ENCODE results near the gene ARL10.
"Not testable (repeated sequence)": the region's sequence is repeated elsewhere in the genome, so short reads cannot be mapped to it uniquely, and the experiment has no call there.

ARL10 gene

DNA sequence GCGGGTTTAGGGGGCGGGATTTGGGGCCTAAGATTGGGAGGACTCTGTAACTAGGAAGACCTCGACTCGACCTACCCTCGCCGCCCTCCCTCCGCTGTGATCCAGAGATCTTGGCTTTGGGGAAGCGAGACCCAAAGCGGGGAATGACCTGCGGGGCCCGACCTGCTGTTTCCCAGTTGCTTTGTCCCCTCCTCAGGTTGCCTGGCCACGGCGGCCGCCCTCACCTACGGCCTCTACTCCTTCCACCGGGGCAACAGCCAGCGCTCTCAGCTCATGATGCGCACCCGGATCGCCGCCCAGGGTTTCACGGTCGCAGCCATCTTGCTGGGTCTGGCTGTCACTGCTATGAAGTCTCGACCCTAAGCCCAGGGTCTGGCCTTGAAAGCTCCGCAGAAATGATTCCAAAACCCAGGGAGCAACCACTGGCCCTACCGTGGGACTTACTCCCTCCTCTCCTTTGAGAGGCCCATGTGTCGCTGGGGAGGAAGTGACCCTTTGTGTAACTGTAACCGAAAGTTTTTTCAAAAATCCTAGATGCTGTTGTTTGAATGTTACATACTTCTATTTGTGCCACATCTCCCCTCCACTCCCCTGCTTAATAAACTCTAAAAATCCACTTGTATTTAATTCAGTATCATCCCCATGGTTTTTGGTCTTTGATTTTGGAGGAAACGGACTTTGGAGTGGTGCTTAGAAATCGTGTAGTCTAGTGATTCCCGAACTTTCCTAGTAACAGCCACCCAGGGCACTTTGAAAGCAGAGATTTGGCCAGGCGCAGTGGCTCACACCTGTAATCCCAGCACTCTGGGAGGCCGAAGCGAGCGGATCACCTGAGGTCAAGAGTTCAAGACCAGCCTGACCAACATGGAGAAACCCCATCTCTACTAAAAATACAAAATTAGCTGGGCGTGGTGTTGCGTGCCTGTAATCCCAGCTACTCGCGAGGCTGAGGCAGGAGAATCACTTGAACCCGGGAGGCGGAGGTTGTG lies 24.1 kb downstream of the ARL10 start:
- DNase-seq: no peak

DNA sequence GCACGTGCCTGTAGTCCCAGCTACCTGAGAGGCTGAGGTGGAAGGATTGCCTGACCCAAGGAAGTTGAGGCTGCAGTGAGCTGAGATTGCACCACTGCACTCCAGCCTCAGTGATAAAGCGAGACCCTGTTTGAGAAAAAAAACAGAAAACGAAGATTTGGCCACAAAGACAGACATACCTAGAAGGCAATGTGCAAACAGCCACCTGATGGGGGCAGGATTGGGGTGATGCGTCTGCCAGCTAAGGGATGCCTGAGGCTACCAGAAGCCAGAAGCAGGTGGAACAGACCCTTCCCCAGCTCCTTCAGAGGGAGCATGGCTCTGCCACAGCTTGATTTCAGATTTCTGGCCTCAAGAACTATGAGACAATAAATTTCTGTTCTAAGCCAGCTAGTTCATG lies 26.2 kb downstream of the ARL10 start:
- no peak for DNase-seq

DNA sequence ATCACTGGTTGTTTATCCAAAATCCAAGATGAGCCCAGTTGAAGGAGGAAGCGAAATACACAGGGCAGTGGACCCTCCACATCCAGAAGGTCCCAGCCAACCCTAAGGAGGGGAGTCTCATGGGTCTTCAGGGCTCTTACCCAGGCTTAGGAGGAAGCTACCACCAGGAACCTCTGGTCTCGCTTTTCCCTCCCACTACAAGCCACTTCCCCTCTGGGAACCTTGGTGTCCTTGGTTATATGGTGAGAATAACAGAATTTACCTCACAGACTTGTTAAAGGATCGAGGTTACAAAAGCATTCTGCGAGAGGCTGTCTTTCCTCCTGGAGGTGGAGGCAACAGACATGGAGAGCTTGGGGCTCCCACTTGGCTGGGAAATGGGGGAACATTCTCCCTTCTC lies 26.7 kb downstream of the ARL10 start:
- DNase-seq: no peak

DNA sequence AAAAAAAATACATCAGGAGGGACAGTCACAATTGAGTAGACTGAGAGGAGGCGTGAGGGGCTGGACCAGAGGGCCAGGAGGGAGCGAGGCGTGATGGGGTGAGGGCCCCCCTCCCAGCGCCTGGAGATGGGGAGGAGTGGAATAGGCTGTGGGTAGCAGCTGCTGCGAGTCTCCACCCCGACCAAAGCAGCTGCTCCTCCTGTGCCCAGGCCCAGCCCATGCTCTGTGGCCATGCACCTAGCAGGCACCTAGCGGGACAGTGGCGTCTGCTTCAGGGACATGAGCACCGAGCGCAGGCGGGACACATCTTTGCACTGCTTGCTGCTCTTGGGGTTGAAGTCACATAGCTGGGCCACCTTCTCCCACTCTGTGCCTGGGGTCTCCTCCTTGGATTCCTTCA lies 27.2 kb downstream of the ARL10 start:
- no peak for DNase-seq

DNA sequence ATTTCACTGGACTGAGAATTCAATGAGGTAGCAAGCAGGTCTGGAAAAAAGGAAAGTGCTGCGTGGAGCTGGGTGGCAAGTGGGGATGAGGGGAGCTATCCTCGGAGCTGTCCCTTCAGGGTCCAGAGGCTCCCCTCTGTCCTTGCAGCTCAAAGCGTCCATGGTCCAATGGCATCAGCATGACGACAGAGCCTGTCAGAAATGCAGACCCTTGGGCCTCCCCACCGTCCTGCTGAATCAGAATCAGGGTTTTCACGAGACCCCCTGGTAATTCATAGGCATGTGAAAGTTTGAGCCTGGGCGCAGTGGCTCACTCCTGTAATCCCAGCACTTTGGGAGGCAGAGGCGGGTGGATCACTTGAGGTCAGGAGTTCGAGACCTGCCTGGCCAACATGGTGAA lies 28.8 kb downstream of the ARL10 start:
- no peak for DNase-seq

DNA sequence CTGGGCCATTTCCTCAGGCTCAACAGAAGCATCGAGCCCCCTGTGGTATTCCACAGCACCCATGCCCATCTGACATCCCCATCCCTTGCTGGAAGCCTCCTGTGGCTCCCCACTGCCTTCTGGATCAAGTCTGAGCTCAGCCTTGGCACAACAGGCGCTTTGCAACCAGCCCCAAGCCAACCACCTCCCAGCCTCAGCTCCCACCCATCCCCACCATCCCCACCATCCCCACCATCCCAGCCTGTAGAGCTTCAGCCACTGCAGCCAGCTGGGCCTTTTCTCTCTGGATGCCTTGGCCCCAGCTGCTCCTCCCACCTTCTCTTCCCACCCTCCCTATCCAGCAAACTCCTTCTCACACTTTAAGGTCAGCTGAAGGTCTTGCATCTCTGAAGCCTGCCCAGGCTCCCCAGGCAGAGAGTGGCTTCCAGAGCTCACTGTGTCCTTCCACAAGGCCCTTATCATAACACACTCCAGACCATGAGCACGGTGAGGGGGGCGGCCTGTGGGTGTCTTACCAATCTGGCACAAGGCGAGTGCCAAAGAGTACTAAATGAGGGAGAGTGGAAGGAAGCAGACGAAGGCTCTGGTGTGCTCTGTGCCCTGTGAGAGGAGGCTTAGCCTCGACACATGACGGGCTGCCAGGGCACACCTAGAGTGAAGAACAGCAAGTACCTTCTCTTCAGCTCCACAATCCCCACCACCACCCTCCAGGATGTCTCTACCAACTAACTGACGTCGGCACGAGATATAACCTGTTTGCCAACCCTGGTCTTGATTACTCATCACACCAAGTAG lies 29.8 kb downstream of the ARL10 start:
- DNase-seq: no peak

DNA sequence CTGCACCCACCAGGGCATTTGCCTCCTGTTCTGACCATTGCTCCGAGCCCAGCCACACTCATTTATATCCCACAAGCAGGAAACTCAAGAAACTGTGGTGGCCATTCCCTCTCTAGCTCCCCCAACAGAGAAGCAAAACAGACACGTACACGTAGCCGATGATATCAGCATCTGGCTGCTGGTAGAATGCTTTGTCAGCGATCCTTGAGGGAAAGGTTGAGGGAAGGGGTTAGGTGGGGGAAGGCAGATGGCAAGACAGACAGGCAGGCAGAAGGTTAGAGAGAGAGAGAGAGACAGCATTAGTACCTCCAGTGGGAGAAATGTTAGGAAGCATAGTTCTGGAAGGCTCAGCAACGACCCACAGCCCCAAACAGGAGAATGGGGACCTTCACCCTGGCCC lies 31.0 kb downstream of the ARL10 start:
- no peak for DNase-seq

DNA sequence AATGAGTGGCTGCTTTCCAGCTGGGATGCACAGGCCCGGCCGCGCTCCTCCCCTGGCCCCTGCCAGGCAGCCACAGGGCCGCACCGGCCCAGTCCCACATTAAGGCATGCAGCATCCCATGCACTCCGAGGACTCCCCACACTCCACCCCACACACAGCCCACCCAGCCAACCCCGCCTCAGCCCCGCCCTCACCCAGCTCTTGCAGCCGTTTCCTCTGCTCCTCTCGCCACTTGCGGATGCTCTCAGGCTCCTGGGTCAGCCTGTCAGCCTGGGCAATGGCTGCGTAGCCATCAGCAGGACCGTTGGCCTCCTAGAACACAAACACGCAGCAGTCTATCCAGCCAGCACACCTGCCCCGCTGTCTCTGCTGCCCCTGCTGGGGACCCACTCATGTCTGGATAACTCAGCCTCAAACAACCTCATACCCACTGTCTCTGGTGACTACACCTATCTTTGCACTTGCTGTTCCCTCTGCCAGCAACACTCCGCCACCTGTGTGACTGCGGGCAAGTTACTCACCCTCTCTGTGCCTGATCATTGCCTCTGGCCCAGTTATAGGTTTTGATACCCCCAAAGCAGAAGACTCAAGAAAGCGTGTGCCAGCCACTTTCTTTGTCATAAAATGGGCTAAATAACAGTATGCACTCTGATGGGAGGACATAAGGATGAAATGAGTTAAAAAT lies 32.6 kb downstream of the ARL10 start:
- DNase-seq: no peak

DNA sequence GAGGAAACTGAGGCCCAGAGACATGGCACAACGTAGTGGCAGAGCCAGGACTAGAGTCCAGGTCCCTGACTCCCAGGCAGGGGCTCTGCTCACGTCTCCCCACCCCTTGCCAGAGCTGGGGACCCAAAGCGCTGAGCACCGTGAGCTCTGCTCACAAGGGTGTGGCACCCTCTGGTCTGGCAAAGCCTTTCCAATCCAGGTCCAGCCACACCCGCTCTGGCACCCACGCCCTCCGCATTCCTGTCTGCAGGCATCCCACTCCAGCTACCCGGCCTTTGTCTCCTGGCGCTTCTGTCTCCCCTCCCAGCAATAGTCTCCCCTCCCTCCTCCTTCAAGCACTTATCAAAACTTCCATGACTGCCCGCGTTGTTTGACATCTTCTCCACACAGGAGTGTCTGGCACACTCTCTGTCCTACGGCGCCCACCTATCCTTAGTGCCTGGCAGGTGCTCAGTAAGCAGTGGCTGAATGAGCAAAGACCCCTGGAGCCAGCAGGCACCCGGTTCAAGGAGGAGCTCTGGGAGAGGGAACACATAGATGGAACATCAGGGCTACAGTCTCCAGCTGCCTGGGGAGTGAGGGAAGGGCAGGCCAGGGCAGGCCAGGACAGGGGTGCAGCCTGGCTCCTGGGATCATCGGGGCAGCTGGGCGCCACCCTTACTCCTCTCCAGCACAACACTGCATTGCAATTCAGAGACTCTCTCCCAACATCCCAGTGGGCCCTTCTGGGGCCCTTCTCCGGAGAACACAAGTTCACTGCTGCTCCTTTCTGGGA lies 35.3 kb downstream of the ARL10 start:
- no peak for DNase-seq

DNA sequence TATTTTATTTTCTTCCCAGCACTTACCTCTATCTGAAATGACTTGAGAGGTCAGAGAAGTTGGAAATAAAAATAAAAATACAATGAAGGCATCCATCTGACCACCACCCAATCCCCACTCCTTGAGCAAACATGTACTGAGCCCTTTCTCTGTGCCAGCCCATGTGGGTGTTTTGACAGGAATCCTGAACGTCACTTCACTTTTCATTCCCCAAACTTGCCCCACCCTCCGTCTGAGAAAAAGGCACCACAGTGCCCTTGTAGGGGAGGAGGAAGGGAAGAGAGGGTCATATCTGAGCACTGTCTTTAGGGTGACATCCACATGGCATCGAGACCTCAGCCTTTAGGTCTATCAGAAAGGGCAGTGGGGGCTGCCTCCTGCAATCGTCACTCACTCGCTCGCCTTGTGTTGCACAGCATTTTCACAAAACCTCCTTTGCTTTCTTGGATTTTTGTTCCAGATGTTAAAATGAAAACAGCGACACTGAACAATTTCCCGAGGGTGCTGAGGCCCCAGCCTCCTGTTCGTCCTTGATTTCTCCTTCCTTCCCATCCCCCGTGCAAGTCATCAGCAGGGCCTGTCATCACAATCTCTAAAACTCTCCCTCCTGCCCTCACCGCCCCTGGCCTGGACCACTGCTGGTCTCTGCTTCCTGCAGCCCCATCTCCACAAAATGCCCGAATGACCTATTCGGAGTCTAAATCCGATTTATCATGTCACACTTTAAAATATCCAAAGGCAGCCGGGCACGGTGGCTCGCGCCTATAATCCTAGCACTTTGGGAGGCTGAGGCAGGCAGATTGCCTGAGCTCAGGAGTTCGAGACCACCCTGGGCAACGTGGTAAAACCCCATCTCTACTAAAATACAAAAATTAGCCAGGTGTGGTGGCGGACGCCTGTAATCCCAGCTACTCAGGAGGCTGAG lies 36.3 kb downstream of the ARL10 start:
- no peak for DNase-seq

DNA sequence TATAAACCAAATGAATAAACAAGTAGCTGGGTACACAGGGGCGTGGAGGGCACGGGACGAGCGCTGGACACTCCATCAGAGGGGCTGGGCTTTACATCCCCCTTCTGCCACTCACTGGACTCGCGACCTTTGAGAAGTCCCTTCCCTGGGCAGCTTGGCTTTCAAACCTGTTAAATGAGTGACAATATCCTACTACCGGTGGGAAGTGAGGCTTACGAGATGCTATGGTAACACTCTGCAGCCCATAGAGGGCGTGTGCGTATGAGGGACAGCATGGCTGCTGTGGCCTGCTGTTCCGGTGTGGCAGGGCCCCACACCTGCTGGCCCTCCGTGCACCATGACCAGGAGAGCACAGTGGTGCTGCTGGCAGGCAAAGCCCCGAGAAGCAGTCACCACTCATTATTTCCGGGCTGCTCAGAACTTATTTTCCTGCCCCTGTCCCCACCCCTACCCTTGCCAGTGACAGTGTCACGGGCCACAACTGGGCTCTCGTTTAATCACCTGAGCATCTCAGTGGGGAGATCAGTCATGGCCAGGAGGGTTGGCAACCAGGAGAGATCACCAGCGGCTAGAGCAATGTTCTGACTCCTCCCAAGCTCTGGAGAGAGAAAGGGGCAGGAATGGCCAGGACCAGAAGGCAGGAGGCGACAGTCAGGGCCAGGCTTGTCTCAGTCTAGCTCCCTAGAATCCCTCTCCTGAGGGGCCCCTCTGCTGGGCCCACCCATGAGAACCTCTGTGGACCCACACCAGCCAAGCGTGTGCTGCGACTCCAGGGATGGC lies 40.6 kb downstream of the ARL10 start:
- DNase-seq: no peak

DNA sequence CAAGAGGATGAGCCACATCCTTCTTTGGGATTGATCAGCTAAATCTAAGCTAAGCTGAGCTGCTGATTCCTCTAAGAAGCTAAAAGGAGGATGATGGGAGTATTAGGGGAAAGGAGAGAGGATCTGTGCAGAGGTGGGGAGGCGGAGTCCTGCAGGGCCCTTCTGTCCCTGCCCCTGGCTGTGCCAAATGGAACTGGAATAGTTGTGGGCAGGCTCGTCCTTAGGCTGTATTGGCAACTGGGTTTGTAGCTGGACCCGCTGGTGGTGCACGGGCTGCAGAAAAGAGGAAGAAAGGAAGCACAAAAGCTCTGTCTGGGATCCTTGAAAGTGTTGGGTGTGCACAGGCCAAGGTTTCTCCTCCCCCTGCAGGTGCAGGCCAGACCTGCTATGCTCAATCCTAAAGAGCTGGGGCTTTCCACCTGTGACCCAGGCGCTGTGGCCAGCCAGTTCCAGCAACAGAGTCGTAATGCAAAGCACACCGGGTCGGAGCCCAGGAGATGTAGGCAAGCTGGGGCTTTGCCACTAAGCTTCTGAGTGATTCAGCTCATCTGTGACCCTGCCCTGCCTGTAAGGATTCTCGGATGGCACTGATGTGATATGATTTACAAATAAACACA lies 41.3 kb downstream of the ARL10 start:
- DNase-seq: no peak

DNA sequence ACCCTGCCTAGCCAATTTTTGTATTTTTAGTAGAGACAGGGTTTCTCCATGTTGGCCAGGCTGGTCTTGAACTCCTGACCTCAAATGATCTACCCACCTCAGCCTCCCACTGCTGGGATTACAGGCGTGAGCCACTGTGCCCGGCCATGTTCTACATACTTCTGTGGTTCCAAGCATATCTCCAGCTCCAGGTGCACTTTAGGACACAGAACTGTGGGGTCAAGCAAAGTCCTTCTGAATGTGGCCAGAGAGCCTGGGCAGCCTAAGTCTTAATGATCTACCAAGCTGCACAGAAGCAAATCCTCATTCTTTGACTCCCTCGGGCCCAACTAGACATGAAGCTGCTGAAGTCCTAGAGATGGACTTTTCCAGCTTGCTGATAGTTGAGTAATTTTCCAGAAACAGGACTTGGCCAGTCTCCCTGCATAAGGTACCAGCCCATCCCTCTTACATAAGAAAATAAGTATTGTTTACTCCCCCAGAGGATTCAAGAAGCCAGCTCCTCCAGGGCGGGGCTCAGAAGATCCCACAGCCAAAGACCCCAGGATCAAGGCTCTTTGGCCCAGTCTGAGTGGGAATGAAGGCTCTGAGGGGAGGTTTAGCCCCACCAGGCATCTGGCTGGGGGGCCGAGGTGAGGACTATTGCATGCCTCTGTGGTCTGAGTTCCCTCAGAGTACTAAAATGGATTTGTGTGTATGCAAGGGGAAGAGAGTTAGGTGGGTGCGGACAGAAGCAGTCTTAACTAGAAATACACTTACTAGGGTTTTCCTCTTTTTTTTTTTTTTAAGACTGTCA lies 42.4 kb downstream of the ARL10 start:
- no peak for DNase-seq

DNA sequence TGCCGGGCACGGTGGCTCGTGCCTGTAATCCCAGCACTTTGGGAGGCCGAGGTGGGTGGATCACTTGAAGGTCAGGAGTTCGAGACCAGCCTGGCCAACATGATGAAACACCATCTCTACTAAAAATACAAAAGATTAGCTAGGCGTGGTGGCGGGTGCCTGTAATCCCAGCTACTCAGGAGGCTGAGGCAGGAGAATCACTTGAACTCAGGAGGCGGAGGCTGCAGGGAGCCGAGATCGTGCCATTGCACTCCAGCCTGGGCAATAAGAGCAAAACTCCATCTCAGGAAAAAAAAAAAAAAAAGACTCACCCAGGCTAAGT lies 42.9 kb downstream of the ARL10 start:
- not testable (repeated sequence) for DNase-seq

DNA sequence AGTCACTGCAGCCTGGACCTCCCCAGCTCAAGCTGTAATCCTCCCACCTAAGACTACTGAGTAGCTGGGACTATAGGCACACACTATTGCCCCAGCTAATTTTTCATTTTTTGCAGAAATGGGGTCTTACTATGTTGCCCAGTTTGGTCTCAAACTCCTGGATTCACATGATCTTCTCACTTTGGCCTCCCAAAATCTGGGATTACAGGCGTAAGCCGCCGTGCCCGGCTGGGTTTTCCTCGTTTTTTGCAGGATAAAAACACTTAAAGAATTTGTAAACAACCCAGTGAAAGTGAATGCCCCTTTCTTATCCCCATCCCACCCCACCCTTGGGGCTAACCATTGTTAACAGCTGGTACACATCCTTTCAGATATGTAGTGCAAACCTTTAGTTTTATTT lies 43.3 kb downstream of the ARL10 start:
- DNase-seq: no peak

DNA sequence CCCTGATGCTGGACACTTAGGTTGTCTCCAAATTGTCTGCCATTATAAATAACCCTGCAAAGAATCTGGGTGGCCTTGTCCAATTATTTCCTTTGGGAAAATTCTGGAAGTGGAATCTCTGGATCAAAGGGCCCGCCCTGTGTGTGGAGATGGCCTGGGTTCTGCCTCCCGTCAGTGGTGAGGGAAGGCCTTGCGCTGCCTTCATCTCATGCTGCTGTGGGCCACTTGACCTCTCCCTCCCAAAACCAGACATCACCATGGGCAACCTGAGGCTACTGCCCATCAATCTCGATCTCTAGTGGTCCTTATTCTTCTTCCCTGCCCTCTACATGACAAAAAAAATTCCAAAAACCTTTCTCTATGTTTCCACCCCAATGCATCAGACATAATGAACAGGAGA lies 44.5 kb downstream of the ARL10 start:
- no peak for DNase-seq

DNA sequence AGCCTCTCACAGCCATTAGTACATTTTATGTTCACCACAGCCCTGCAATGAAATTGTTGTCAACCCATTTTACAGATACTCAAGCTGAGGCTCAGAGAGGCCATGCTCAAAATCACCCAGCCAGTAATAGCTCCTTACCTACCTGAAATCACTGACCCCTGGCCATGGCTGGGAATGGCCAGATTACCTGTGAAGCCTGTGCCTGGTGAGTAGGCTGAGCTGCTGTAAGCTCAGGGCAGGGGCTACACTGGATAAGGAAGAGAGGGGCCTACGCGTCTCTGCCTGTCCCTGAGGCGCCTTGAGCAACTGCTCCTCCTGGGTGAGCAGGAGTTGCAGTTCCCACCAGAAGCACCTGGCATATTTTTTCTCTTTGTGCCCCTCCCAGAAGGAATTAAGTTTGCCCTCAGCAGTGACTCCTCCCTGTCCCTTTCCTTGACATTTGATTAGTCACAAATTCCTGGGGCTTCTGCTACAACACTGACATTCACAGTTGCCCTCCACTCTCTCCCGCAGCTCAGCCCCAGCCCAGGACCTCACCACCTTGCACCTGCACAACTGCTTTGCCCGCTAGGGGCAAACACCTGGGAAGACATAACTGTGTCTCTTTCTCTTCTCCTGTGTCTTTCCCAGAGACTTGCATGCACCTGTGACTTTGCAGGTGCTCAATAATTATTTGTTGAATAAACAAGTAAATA lies 45.3 kb downstream of the ARL10 start:
- DNase-seq: no peak

DNA sequence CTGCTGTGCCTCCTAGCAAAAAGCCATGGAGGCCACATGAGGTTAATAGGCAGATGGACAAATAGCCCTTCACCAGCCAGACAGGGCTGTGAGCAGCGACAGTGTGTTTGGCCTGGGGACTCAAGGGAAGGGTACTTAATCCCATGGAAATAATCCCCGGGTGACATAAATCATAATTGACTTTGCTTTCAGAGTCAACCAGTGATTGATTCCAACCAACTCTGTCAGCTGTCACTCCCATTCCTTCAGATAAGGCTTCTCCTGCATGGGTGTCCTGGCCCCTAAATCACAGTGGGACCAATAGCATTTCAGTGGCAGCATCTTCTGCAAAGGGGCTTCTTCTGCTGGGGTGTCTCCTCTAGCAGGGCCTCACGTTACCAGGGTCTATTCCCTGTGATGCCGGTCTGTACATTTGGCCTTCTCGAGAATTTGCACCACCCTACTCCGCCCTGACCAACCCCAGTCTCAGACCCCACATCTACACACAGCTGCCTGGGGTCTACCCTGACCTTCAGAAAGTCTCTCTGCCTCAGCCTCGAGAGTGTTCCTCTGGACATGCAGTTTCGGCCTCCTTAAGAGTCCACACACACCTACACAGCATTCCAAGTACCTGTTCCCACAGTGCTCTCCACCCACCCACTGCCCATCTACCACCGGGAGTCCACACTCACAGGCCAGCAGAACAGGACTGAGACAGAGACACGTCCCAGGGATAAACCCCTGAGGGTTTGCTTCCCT lies 47.4 kb downstream of the ARL10 start:
- DNase-seq: no peak

All from CD4-positive, alpha-beta T cell treated with Interleukin-4 for 4 hours (primary cell).